Activated T-cell treated with anti-CD3 and anti-CD28 coated beads, Interleukin-2, amount 50 U/mL, for 72 hours (primary cell): ENCODE data around the gene SLC6A16. TPM values are rescaled to one million over a fixed set of nuclear protein-coding genes. Genes with fewer than 3 reads are reported as not detected.
"Not testable (repeated sequence)": the region's sequence is repeated elsewhere in the genome, so short reads cannot be mapped to it uniquely, and the experiment has no call there.

Experiments used
- ATAC-seq, 2 donors: fragments of 150-1000 bp; cut with Tn5 transposase; replicated peaks in 1 of 2; 2 replicates each; pipeline ENCODE4 v1.10.0; 2021; ENCODE audit warnings: moderate library complexity in 2 of 2, mild to moderate bottlenecking in 1 of 2
- DNase-seq, 2 donors: peaks; one replicate each; pipeline ENCODE4 v3.0.0; 2021 to 2022; ENCODE audit warnings: mixed read lengths in 1 of 2
- H3K27ac Mint-ChIP-seq: one replicate; pipeline ENCODE4 v1.8.0; 2022; ENCODE audit warnings: mild to moderate bottlenecking, moderate library complexity, mixed read lengths
- H3K27me3 Mint-ChIP-seq: one replicate; pipeline ENCODE4 v1.8.0; 2022; ENCODE audit warnings: low read depth, mixed read lengths
- H3K36me3 Mint-ChIP-seq, 2 donors: one replicate each; pipeline ENCODE4 v1.8.0; 2022; ENCODE audit warnings: mixed read lengths in 2 of 2, mild to moderate bottlenecking in 1 of 2; ENCODE audit not compliant: insufficient read depth in 2 of 2
- H3K4me1 Mint-ChIP-seq: one replicate; pipeline ENCODE4 v1.8.0; 2022; ENCODE audit warnings: low read depth, mixed read lengths
- H3K4me3 Mint-ChIP-seq, 2 donors: one replicate each; pipeline ENCODE4 v1.8.0; 2022; ENCODE audit warnings: mild to moderate bottlenecking in 2 of 2, mixed read lengths in 2 of 2, moderate library complexity in 2 of 2
- H3K9me3 Mint-ChIP-seq, 2 donors: one replicate each; pipeline ENCODE4 v1.8.0; 2022; ENCODE audit warnings: mixed read lengths in 2 of 2
- total RNA-seq, 2 donors: library from RNA; stranded (reverse); gene quantifications; one replicate each; pipeline ENCODE4 v1.2.3, GENCODE V29; 2022

Gene SLC6A16
- total RNA-seq, 2 donors from 2014 or later = 2.0 to 3.0 TPM

DNA sequence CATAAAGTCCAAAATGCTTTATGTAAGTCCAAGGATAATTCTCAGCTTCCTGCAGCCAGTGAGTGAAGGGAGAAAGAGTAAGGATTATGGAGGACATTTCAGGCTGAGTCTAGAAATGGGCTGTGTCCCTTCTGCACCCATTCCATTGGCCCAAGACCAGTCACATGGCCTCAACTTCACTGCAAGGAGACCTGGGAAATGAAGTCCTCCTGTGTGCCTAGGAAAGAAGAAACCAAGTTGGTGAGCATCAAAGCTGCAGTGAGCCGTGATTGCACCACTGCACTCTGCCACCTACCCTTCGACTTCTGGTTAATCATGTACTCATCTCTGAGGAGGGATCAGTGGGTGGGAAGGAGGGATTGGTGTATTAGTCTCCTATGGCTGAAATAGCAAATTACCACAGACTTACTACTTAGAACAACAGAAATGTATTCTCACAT lies 6.6 kb upstream of the SLC6A16 start:
- peaks cover 86% of the 10 kb centered on the region for H3K4me1 Mint-ChIP-seq
- ATAC-seq = peak; percentile 81 to 86
- peak overlapping the region; percentile 43 for H3K27ac Mint-ChIP-seq
- H3K4me3 Mint-ChIP-seq = peak overlapping the region; percentile 71 to 89
- H3K9me3 Mint-ChIP-seq = no peaks in the 10 kb centered on the region
- peak; percentile 71 to 75 for DNase-seq
- no peaks in the 10 kb centered on the region for H3K27me3 Mint-ChIP-seq
- peaks cover 7 to 9% of the 10 kb centered on the region in 2 donors for H3K36me3 Mint-ChIP-seq

DNA sequence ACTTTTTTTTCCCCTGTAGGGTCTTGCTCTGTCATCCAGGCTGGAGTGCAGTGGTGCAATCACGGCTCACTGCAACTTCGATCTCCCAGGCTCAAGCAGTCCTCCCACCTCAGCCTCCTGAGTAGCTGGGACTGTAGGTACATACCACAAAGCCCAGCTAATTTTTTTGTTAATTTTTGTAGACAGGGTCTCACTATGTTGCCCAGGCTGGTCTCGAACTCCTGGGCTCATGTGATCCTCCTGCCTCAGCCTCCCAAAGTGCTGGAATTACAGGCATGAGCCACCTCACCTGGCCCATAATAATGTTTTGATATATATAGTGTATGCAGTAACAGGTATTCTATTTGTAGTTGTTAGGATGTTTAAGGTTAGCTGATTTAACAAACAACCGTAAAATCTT lies 6.2 kb upstream of the SLC6A16 start:
- Mint-ChIP-seq H3K27ac (peak overlapping the region; percentile 26), H3K4me3 (peak overlapping the region; percentile 71 to 89), H3K4me1 (peaks cover 82% of the 10 kb centered on the region)
- not testable (repeated sequence) for H3K27me3 Mint-ChIP-seq, DNase-seq, ATAC-seq, H3K36me3 Mint-ChIP-seq, H3K9me3 Mint-ChIP-seq

DNA sequence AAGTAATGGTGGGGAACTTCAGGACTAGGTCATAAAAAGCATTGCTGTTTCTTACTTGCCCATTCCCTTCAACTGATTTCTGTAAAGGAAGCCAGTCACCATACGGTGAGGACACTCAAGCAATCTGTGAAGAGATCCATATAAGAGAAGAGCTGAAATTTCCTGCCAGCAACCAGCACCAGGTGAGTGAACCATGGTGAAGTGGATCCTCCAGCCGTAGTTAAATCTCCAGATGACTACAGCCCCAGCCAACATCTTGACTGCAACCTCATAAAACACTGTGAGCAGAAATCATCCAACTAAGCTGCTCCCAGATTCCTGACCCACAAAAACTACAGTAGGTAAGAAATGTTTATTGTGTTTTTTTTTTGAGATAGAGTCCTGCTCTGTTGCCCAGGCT lies 3.8 kb upstream of the SLC6A16 start:
- Mint-ChIP-seq H3K4me3 (no peak overlapping the region), H3K9me3 (no peaks in the 10 kb centered on the region), H3K36me3 (peaks cover 0 to 9% of the 10 kb centered on the region in 2 donors), H3K27me3 (no peaks in the 10 kb centered on the region), H3K27ac (no peak overlapping the region), H3K4me1 (peaks cover 61% of the 10 kb centered on the region)
- DNase-seq (no peak), ATAC-seq (no peak)

DNA sequence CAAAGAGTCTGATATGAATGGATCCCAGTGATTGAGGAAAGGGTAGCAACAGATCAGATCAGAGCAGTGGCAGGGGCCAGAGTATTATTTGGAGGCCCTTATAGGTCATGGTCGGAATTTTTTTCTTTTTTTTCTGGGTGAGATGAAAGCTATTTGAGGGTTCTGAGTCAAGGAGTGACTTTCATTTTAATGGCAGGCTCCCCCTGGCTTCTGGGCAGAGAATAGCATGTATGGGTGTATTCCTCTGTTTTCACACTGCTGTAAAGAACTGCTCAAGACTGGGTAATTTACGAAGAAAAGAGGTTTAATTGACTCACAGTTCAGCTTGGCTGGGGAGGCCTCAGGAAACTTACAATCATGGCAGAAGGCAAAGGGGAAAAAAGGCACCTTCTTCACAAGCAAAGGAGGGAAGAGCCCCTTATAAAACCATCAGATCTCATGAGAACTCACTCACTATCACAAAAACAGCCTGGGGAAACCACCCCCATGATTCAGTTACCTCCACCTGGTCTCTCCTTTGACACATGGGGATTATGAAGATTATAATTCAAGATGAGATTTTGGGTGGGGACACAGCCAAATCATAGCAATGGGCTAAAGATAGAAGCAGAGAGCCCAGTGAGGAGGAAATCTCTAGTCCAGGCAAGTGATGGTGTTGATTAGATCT lies 3.0 kb upstream of the SLC6A16 start:
- H3K4me1 Mint-ChIP-seq = peaks cover 53% of the 10 kb centered on the region
- peak overlapping the region; percentile 40 for H3K27ac Mint-ChIP-seq
- H3K4me3 Mint-ChIP-seq = peak overlapping the region; percentile 3 to 36
- H3K27me3 Mint-ChIP-seq = no peaks in the 10 kb centered on the region
- peaks cover 0 to 2% of the 10 kb centered on the region in 2 donors for H3K9me3 Mint-ChIP-seq
- DNase-seq = peak; percentile 52 to 63
- peaks cover 0 to 9% of the 10 kb centered on the region in 2 donors for H3K36me3 Mint-ChIP-seq
- ATAC-seq = peak; percentile 30 to 44

DNA sequence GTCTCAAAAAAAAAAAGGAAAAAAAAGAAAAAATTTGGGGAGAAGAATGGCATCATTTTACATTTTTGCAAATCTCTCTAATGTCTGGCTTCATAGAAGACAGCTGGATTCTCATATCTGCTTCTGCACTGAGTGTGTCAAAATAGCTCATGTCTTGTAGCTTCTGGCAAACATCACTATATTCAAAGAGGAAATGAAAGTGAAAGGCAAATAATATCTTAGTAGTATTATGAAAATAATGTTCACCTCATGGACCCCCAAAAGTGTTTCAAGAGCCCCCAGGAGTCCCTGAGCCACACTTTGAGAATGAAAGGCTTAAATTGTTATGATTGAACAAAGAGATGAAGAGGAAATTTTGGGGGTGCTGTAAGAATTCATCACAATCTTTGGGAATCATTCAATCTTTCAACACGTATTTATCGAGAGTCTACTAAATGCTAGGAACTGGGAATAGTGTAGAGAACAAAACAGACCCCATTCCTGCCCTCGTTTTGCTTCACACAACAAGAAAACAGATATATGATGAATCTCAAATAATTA lies 1.2 kb upstream of the SLC6A16 start:
- H3K36me3 Mint-ChIP-seq = peaks cover 0 to 12% of the 10 kb centered on the region in 2 donors
- H3K4me1 Mint-ChIP-seq = peaks cover 36% of the 10 kb centered on the region
- no peak for DNase-seq
- no peaks in the 10 kb centered on the region for H3K27me3 Mint-ChIP-seq
- H3K9me3 Mint-ChIP-seq = peaks cover 0 to 2% of the 10 kb centered on the region in 2 donors
- H3K4me3 Mint-ChIP-seq = peak overlapping the region in 1 of 2 donors; percentile 19
- no peak overlapping the region for H3K27ac Mint-ChIP-seq
- ATAC-seq = no peak

DNA sequence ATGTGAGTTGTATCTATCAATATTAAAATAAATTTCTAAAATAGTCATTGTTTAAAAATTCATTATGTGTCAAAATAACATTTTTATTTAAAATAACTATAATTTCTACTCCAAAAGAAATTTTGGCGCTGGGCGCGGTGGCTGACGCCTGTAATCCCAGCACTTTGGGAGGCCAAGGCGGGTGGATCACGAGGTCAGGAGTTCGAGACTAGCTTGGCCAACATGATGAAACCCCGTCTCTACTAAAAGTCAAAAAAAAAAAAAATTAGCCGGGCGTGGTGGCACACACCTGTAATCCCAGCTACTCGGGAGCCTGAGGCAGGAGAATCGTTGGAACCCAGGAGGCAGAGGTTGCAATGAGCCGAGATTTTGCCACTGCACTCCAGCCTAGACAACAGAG lies 765 bp upstream of the SLC6A16 start:
- peaks cover 32% of the 10 kb centered on the region for H3K4me1 Mint-ChIP-seq
- H3K27me3 Mint-ChIP-seq, DNase-seq, H3K4me3 Mint-ChIP-seq, ATAC-seq, H3K27ac Mint-ChIP-seq, H3K9me3 Mint-ChIP-seq: not testable (repeated sequence)
- H3K36me3 Mint-ChIP-seq = peaks cover 0 to 12% of the 10 kb centered on the region in 2 donors

DNA sequence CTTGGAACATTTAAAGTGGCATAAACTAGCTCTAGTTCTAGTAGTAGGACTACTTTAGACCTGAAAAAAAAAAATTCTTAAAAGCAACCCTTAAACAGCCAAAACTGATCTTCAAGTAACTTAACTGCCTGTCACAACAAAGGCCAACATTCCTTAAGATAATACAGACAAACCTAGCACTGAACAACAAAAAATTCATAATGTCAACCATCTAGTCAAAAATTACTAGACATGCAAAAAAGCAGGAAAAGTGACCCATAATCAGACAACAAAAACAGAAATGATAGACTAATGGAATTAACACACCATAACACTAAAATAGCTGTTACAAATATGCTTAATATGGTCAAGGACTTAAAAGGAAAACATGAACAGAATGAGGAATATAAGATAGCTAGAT lies 6.7 kb downstream of the SLC6A16 start:
- Mint-ChIP-seq H3K4me1 (peaks cover 6% of the 10 kb centered on the region), H3K36me3 (peaks cover 12 to 25% of the 10 kb centered on the region in 2 donors), H3K27ac (no peak overlapping the region), H3K9me3 (peaks cover 7 to 8% of the 10 kb centered on the region in 2 donors), H3K27me3 (no peaks in the 10 kb centered on the region), H3K4me3 (no peak overlapping the region)
- DNase-seq (no peak), ATAC-seq (no peak)

DNA sequence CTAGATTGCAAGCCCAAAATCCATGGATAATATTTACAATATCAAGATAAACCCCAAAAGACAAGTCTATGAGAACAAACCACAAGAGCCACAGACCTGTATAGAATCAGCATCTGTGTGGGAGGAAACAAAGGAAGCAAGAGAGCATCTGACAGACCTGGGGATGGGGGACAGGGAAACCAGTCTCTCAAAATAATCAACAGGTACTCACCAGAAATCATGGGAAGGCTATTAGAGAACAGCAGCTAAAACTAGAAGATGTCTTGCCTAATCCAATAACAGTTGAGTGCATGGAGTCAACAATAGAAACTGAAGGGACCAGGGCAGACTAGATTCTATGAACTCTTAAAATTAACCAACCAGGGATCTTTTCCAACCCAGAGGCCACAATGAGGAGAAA lies 8.7 kb downstream of the SLC6A16 start:
- Mint-ChIP-seq H3K4me3 (no peak overlapping the region), H3K27me3 (no peaks in the 10 kb centered on the region), H3K27ac (no peak overlapping the region), H3K9me3 (peaks cover 7 to 8% of the 10 kb centered on the region in 2 donors), H3K4me1 (peaks cover 6% of the 10 kb centered on the region), H3K36me3 (peaks cover 12 to 23% of the 10 kb centered on the region in 2 donors)
- ATAC-seq (no peak), DNase-seq (no peak)

DNA sequence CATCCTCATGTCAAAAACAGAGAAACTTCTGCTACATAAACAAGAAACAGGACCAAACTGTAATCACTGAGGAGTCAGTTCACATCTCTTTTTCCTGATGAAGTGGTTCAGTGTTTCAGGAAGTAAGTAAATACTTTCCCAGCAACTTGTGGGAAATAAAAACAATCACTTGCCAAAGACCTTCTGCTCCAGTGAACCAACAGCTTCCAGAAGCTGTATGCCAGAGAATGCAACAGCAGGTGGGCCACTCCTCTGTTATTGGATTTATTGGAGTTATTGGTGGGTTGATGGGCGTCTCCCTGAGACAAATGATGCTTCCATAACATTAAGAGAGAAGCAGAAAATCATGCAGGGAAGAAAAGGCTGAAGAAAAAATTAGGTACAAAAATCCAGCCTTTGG lies 9.9 kb downstream of the SLC6A16 start:
- Mint-ChIP-seq H3K36me3 (peaks cover 12 to 22% of the 10 kb centered on the region in 2 donors), H3K27me3 (no peaks in the 10 kb centered on the region), H3K27ac (no peak overlapping the region), H3K4me1 (peaks cover 6% of the 10 kb centered on the region), H3K4me3 (no peak overlapping the region), H3K9me3 (peaks cover 7 to 8% of the 10 kb centered on the region in 2 donors)
- no peak for DNase-seq
- ATAC-seq = no peak

DNA sequence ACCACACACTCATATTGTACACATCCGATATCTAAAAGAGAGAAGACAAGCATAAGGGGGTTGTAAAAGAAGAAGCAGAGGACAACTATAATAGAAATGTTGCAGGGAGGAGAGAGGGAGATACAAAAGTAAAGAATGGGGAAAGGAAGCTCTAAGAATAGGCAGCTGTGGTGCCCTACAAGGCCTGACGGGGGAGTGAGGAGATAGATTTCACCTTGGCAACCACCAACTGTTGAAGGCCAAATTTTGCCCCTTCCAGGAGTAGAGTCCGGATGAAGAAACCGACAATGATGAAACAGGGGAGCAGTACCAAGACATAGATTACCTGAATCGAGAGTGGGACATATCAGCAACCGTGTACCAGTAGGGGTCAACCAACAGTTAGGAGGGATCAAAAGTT lies 15.9 kb downstream of the SLC6A16 start:
- H3K27me3 Mint-ChIP-seq = no peaks in the 10 kb centered on the region
- ATAC-seq = no peak
- H3K4me1 Mint-ChIP-seq = no peaks in the 10 kb centered on the region
- H3K27ac Mint-ChIP-seq = no peak overlapping the region
- no peak for DNase-seq
- no peaks in the 10 kb centered on the region for H3K36me3 Mint-ChIP-seq
- H3K9me3 Mint-ChIP-seq = no peaks in the 10 kb centered on the region
- no peak overlapping the region for H3K4me3 Mint-ChIP-seq

DNA sequence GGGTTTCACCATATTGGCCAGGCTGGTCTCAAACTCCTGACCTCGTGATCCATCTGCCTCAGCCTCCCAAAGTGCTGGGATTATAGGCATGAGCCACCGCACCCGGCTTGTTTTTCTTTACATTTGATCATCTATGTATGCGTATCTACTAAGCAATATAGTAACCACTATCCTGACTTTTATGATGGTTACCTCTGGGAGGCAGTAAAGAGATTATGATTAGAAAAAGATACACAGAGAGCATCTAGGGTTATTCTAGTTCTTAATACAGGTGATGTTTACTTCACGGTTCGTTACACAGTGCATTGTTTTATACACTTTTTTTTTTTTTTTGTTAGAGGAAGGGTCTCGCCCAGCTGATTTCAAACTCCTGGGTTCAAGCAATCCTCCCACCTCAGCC lies 18.3 kb downstream of the SLC6A16 start:
- not testable (repeated sequence) for H3K4me3 Mint-ChIP-seq, H3K27me3 Mint-ChIP-seq, H3K4me1 Mint-ChIP-seq, H3K27ac Mint-ChIP-seq, H3K36me3 Mint-ChIP-seq, DNase-seq, ATAC-seq, H3K9me3 Mint-ChIP-seq

DNA sequence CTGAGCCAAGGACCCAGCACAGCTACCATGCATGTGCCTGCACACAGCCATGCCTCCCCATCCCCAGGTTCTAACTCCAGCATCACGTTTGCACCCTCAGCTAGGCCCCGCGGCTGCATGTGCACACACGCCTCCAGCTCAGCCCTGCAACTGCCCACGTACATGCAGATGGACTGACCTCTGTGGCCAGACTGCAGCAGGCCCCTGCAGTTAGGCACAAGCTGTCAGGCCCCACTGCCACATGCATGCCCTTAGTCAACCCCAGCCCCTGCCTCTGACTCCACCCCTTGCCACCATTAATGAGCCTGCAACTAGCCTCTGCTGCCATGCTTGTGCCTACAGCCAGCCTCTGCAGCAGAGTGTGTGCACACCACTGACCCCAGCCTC lies 23.1 kb downstream of the SLC6A16 start:
- DNase-seq (no peak), ATAC-seq (peak in 1 of 2 donors; percentile 24)
- H3K27ac Mint-ChIP-seq = no peak overlapping the region
- H3K4me3 Mint-ChIP-seq = no peak overlapping the region
- H3K36me3 Mint-ChIP-seq = peaks cover 3 to 5% of the 10 kb centered on the region in 2 donors
- H3K27me3 Mint-ChIP-seq = no peaks in the 10 kb centered on the region
- no peaks in the 10 kb centered on the region for H3K4me1 Mint-ChIP-seq
- peaks cover 0 to 6% of the 10 kb centered on the region in 2 donors for H3K9me3 Mint-ChIP-seq

DNA sequence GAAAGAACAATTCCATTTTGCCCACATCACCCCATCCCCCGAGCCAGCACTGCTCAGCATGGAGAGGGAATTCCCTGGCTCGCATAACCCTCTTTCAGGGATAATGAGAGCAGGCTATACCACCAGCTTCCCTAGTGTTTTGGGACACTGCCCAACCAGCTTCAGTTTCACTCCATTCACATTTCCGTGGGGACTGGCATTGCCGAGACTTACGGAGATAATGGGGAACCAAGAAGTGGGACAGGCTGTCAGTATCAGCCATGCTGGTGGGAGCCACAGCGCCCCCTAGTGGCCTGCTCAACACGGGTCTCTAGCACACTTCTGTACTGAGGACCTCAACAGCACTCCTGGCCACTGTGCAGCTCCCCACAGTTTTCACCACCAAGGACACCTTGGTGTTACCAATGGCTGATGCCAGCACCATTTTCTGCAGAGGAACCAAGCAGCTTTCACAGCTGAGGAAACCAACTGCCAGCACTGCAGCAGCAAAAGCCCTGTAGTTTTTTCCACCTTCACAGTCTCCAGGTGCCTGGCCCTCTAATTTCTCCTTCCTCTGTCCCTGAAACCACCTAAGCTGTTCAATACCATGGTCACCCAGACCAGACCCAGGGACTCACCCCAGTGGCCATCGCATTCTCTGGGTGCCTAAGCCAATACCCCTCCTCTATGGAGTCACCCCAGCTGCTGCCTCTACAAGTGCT lies 23.7 kb downstream of the SLC6A16 start:
- H3K36me3 Mint-ChIP-seq = peaks cover 3 to 5% of the 10 kb centered on the region in 2 donors
- H3K9me3 Mint-ChIP-seq = peaks cover 0 to 6% of the 10 kb centered on the region in 2 donors
- H3K4me1 Mint-ChIP-seq = no peaks in the 10 kb centered on the region
- no peaks in the 10 kb centered on the region for H3K27me3 Mint-ChIP-seq
- no peak overlapping the region for H3K27ac Mint-ChIP-seq
- DNase-seq (peak; percentile 80 to 87), ATAC-seq (peak; percentile 97)
- peak overlapping the region; percentile 33 to 55 for H3K4me3 Mint-ChIP-seq
